Nephron (organoid): ENCODE results near the gene MCCC2.
"Not testable (repeated sequence)": the region's sequence is repeated elsewhere in the genome, so short reads cannot be mapped to it uniquely, and the experiment has no call there.

Experiments
- H3K27ac Mint-ChIP-seq, 3 experiments: 2 replicates each; pipeline ENCODE4 v1.8.0; 2020; ENCODE audit warnings: mixed read lengths in 3 of 3, mild to moderate bottlenecking in 2 of 3, moderate library complexity in 1 of 3
- H3K27me3 Mint-ChIP-seq: 2 replicates; pipeline ENCODE4 v1.8.0; 2021; ENCODE audit warnings: low read depth, mild to moderate bottlenecking, moderate library complexity, mixed read lengths
- H3K36me3 Mint-ChIP-seq: 2 replicates; pipeline ENCODE4 v1.8.0; 2020; ENCODE audit warnings: low read depth, mixed read lengths
- H3K4me1 Mint-ChIP-seq: 2 replicates; pipeline ENCODE4 v1.8.0; 2020; ENCODE audit warnings: mixed read lengths
- H3K4me3 Mint-ChIP-seq, 3 experiments: 2 replicates each; pipeline ENCODE4 v1.8.0; 2020; ENCODE audit warnings: mild to moderate bottlenecking in 3 of 3, mixed read lengths in 3 of 3, moderate library complexity in 2 of 3
- H3K9me3 Mint-ChIP-seq: 2 replicates; pipeline ENCODE4 v1.8.0; 2020; ENCODE audit warnings: mixed read lengths
- CTCF ChIP-seq, 3 experiments: fragments of 200-600 bp; sonication (generic); IDR thresholded peaks; one replicate each; pipeline ENCODE4 v1.5.0; 2021; ENCODE audit warnings: antibody characterized with exemption in 3 of 3; ENCODE audit not compliant: unreplicated experiment in 3 of 3

The MCCC2 gene

GRCh38 chr5:71569748-71570509 lies 17.2 kb upstream of the MCCC2 start:
- Mint-ChIP-seq H3K27me3 (no peaks in the 10 kb centered on the region), H3K27ac (peak overlapping the region in 1 of 3 experiments; percentile 69), H3K4me3 (no peak overlapping the region), H3K4me1 (no peaks in the 10 kb centered on the region), H3K9me3 (no peaks in the 10 kb centered on the region), H3K36me3 (peaks cover 21% of the 10 kb centered on the region)
- no peak for TF ChIP-seq CTCF (IDR thresholded peaks at IDR 0.05; ENCODE audit: unreplicated experiment in 3 of 3)

GRCh38 chr5:71571811-71572210 lies 15.3 kb upstream of the MCCC2 start:
- H3K36me3 Mint-ChIP-seq, result peaks cover 20% of the 10 kb centered on the region
- not testable (repeated sequence) for H3K27me3 Mint-ChIP-seq, H3K27ac Mint-ChIP-seq, H3K4me3 Mint-ChIP-seq, H3K9me3 Mint-ChIP-seq, H3K4me1 Mint-ChIP-seq

GRCh38 chr5:71573591-71573990 lies 13.5 kb upstream of the MCCC2 start:
- Mint-ChIP-seq H3K9me3 (no peaks in the 10 kb centered on the region), H3K4me1 (no peaks in the 10 kb centered on the region), H3K4me3 (no peak overlapping the region), H3K27ac (peak overlapping the region in 1 of 3 experiments; percentile 12), H3K27me3 (no peaks in the 10 kb centered on the region), H3K36me3 (peaks cover 24% of the 10 kb centered on the region)
- no peak for TF ChIP-seq CTCF (IDR thresholded peaks at IDR 0.05; ENCODE audit: unreplicated experiment in 3 of 3)

GRCh38 chr5:71575588-71575987 lies 11.6 kb upstream of the MCCC2 start:
- peaks cover 25% of the 10 kb centered on the region for H3K36me3 Mint-ChIP-seq
- H3K9me3 Mint-ChIP-seq, H3K4me3 Mint-ChIP-seq, H3K27ac Mint-ChIP-seq, H3K4me1 Mint-ChIP-seq, H3K27me3 Mint-ChIP-seq: not testable (repeated sequence)

GRCh38 chr5:71576241-71576640 lies 10.9 kb upstream of the MCCC2 start:
- H3K4me1 Mint-ChIP-seq, result no peaks in the 10 kb centered on the region
- H3K9me3 Mint-ChIP-seq, result no peaks in the 10 kb centered on the region
- H3K36me3 Mint-ChIP-seq, result peaks cover 25% of the 10 kb centered on the region
- no peak overlapping the region for H3K4me3 Mint-ChIP-seq
- no peak for TF ChIP-seq CTCF (IDR thresholded peaks at IDR 0.05; ENCODE audit: unreplicated experiment in 3 of 3)
- H3K27ac Mint-ChIP-seq, result no peak overlapping the region
- no peaks in the 10 kb centered on the region for H3K27me3 Mint-ChIP-seq

GRCh38 chr5:71577839-71578238 lies 9.3 kb upstream of the MCCC2 start:
- not testable (repeated sequence) for H3K27ac Mint-ChIP-seq, H3K4me1 Mint-ChIP-seq, H3K9me3 Mint-ChIP-seq, H3K4me3 Mint-ChIP-seq, H3K27me3 Mint-ChIP-seq
- H3K36me3 Mint-ChIP-seq, result peaks cover 25% of the 10 kb centered on the region

GRCh38 chr5:71582945-71583584 lies 4.1 kb upstream of the MCCC2 start:
- Mint-ChIP-seq H3K27me3 (no peaks in the 10 kb centered on the region), H3K27ac (no peak overlapping the region), H3K36me3 (peaks cover 8% of the 10 kb centered on the region), H3K4me3 (peak overlapping the region in 1 of 3 experiments; percentile 16), H3K9me3 (no peaks in the 10 kb centered on the region), H3K4me1 (peaks cover 5% of the 10 kb centered on the region)
- TF ChIP-seq CTCF (IDR thresholded peaks at IDR 0.05; ENCODE audit: unreplicated experiment in 3 of 3), result no peak
